NCI-H82 (cell line): ENCODE measurements around the gene DAO.
"Not testable (repeated sequence)": the region's sequence is repeated elsewhere in the genome, so short reads cannot be mapped to it uniquely, and the experiment has no call there.

ENCODE experiments used
- DNase-seq: peaks from one replicate; lab custom pipeline; 2025; lab: John Stamatoyannopoulos, UW

DAO gene

DNA sequence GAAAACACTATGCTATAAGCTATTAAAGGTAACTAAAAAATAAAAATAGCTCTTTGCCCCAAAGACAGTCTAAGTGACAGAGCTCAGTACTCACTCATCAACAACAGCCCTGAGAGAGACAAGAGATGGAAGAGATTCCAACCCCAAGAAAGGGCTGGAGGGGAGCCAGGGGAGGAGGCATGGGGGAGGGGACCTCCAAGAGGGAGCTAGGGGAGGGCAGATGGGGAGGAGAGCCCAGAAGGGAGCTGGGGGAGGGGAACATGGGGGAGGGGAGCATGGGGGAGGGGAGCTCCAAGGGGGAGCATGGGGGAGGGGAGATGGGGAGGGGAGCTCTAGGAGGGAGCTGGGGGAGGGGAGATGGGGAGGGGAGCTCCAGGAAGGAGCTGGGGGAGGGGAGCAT is 30.2 kb upstream of the DAO start:
- DNase-seq = peak; percentile 36

GRCh38 chr12:108850854-108851573 is 28.9 kb upstream of the DAO start:
- peak; percentile 79 for DNase-seq

- DNase-seq = no peak
Measured at GRCh38 chr12:108852674-108853309, 27.1 kb upstream of the DAO start.

DNA sequence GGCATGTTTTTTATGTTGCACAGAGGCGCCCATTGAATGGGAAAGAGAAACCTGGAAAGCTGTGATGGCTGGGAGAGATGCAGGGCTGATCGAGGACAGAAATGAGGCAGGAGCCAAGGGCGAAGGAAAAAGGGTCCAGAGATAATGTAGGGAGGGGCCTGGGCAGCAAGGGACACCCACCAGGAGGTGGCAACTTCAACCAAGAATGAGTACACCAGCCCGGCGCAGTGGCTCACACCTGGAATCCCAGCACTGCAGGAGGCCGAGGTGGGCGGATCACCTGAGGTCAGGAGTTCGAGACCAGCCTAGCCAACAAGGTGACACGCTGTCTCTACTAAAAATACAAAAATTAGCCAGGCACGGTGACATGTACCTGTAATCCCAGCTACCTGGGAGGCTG is 26.5 kb upstream of the DAO start:
- no peak for DNase-seq

GRCh38 chr12:108853981-108854446 is 25.9 kb upstream of the DAO start:
- peak; percentile 20 for DNase-seq

GRCh38 chr12:108854451-108855283 is 25.2 kb upstream of the DAO start:
- DNase-seq = no peak

- DNase-seq = no peak
Measured at GRCh38 chr12:108855284-108856169, 24.4 kb upstream of the DAO start.

DNA sequence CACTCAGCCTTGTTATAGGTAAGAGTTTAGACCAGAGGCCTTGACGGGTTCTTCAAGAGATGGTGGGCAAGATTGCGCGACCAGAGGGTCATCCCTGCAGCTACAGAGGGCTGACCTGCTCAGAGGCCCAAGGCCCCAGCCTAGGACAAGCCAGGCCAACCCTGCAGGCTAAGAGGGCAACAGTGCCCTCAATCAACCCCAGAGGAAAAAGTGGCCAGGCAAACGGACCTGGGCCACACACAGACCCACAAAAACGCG is 23.8 kb upstream of the DAO start:
- no peak for DNase-seq

GRCh38 chr12:108856428-108857157 is 23.3 kb upstream of the DAO start:
- DNase-seq = peak; percentile 54

DNA sequence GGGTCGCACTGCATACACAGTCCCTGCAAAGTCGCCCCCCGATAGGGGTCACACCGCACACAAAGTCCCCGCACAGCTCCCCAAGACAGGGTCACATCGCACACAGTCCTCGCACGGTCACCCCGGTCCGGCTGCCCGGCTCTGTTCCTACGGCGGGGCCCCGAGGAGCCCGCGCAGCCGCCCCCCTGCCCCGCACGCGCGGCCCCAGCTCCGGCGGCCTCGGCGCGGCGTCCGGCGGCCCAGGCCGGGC is 22.8 kb upstream of the DAO start:
- no peak for DNase-seq

GRCh38 chr12:108858311-108859074 is 21.4 kb upstream of the DAO start:
- peak; percentile 72 for DNase-seq

DNA sequence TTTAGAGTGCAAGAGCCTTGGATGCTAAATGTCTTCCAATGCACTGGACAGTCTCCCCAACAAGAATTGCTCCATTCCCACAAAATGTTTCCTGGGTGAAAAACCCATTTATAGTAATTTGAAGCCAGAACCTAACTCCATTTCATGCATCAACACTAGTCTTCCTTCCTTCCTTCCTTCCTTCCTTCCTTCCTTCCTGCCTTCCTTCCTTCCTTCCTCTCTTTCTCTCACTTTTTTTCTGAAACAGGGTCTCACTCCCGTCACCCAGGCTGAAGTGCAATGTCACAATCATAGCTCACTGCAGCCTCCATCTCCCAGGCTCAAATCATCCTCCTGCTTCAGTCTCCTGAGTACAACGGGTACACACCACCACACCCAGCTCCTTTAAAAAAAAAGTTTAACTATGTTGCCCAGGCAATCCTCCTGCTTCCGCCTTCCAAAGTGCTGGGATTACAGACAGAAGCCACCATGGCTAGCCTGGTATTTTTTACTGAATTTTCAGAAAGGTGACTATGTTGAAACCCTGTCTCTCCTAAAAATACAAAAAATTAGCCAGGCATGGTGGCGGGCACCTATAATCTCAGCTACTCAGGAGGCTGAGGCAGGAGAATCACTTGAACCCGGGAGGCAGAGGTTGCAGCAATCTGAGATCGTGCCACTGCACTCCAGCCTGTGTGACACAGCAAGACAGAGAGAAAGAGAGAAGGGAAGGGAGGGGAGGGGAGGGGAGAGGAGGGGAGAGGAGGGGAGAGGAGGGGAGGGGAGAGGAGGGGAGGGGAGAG is 20.6 kb upstream of the DAO start:
- DNase-seq = not testable (repeated sequence)

- no peak for DNase-seq
Measured at GRCh38 chr12:108859923-108860291, 20.0 kb upstream of the DAO start.

DNA sequence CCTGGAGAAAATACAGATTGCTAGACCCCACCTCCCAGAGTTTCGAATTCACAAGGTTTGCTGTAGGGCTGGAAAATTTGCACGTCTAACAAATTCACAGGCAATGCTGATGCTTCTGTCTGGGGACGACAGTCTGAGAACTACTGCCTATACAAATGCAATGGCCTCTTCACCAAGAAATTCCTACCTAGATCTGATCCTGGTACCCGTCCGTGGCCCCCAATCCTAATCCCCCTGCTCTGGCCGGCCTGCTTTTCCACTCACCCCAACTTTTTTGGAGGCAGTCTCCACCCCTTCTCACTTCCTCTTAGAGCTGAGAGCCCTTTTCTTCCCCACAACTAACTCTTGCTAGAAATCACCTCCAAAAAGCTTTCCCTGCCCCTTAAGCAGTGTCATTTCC is 19.4 kb upstream of the DAO start:
- DNase-seq = no peak

DNA sequence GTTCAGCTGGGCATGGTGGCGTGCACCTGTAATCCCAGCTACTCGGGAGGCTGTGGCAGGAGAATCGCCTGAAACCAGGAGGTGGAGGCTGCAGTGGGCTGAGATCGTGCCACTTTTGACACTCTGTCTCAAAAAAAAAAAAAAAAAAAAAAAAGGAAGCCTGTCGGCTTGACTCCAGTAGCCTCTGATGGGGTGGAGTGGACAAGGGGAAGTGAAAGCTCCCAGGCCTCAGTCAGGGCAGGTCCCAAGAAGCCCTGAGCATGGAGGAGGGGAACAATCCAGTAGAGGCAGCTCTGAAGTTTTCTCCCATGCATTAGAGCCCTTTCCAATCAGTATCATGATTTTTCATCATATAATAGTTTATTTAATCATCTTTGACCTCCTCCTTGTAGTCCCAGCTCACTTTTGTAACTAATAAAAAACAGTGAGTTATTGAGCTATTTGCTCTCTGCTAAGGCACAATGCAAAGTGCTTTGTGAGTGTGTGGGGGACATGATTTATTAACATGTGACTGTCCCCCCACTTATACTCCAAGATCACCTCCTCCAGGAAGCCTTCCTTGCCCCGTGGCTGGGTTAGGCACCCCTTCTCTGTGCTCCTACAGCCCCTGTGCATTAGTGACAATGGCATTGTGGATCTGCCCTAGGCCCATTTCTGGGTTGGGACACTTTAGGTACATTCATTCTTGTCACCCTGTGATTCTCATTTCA is 17.9 kb upstream of the DAO start:
- no peak for DNase-seq

GRCh38 chr12:108862588-108862959 is 17.3 kb upstream of the DAO start:
- DNase-seq = no peak

- no peak for DNase-seq
Measured at GRCh38 chr12:108865169-108865568, 14.7 kb upstream of the DAO start.

DNA sequence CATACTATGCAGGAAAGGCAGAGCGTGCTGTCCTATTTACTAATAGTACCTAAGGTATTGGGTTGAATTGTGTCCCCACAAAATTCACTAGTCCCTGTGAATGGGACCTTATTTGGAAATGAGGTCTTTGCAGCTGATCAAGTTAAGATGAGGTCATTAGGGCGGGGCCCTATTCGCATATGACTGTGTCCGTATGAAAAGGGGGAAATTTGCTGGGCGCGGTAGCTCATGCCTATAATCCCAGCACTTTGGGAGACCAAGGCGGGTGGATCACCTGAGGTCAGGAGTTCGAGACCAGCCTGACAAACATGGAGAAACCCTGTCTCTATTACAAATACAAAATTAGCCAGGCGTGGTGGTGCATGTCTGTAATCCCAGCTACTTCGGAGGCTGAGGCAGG is 13.8 kb upstream of the DAO start:
- DNase-seq = not testable (repeated sequence)

DNA sequence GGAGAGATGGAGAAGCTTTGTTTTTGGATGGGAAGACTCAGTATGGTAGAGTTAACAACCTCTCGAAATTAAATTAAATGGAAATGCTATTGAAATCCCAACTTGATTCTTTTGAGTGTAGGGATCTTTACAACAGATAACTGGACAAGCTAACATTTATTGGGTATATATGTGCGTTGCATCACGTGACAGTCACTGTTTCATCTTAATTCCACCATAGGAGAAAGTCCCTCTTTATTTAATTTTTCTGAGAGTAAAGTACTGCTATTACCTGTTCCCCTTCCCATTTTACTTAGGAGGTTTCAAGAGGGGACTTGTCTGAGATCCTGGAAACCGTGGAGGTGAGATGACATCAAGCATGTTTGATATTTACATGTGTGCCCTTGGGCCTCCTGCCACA is 11.1 kb upstream of the DAO start:
- DNase-seq = no peak

- no peak for DNase-seq
Measured at GRCh38 chr12:108875280-108875679, 4.6 kb upstream of the DAO start.
